Measurements from ENCODE around the gene GPR15. TPM values are rescaled to one million over a fixed set of nuclear protein-coding genes. Genes with fewer than 3 reads are reported as not detected.
A peak's percentile ranks its signal among the peaks of the same experiment; 100 is the strongest.

The GPR15 gene
- total RNA-seq, 1 donor, result not detected

- no peak for DNase-seq (ENCODE audit: low read depth)
- no peak overlapping the region for H3K4me3 ChIP-seq (ENCODE audit: low read depth, low read length)
- TF ChIP-seq CTCF (IDR thresholded peaks at IDR 0.05; ENCODE audit: insufficient read depth, low read length), result no peak
These were observed 36.6 kb downstream of the GPR15 start for GRCh38 chr3:98568402-98568801.

DNA sequence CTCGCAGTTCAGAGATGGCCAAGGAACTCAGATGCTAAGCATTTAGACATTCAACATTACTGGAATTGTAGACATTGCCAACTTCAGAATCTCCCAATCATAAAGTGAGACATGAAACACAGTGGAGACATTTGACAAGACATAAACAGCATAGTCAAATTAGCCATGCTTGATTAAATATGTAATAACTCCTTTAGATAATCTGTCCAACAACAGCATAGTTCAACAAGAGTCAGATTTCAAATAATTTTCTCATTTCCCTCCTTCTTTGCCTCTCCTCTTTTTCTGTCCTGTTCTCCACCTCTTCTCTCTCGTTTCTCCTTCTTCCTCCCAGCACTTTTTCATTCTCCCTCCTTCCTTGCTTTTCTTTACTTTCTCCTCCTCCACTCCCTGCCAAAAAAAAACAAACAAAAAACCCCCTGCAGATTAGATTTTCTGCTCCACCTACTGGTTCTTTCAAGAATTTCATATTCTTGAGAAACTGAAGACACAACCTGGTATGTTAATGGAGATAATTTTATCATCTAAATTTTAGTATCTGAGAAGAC lies 41.5 kb downstream of the GPR15 start:
- peak; percentile 48 for TF ChIP-seq CTCF (IDR thresholded peaks at IDR 0.05; ENCODE audit: insufficient read depth, low read length)
- peak; percentile 49 for DNase-seq (ENCODE audit: low read depth)
- H3K4me3 ChIP-seq (ENCODE audit: low read depth, low read length), result no peak overlapping the region

DNA sequence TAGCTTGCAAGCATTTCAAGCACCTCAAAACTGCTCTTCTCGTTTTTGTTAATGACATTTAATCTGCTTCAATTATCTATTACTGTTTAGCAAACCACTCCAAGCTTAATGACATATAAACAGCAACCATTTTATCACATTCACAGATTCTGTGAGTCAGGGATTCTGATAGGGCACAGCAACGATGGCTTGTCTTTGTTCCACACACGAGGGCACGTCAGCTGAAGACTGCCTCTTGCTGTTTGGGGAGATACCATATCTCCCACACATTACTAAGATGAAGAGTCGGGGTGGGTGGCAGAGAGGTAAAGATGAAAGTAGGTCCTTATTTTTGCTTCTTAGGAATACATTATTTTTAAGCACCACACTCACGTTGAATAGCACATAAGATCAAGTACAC lies 42.4 kb downstream of the GPR15 start:
- no peak for DNase-seq (ENCODE audit: low read depth)
- no peak overlapping the region for H3K4me3 ChIP-seq (ENCODE audit: low read depth, low read length)
- TF ChIP-seq CTCF (IDR thresholded peaks at IDR 0.05; ENCODE audit: insufficient read depth, low read length), result no peak

GRCh38 chr3:98577178-98577895 lies 45.6 kb downstream of the GPR15 start:
- DNase-seq (ENCODE audit: low read depth), result peak; percentile 15
- TF ChIP-seq CTCF (IDR thresholded peaks at IDR 0.05; ENCODE audit: insufficient read depth, low read length), result no peak
- H3K4me3 ChIP-seq (ENCODE audit: low read depth, low read length), result no peak overlapping the region

DNA sequence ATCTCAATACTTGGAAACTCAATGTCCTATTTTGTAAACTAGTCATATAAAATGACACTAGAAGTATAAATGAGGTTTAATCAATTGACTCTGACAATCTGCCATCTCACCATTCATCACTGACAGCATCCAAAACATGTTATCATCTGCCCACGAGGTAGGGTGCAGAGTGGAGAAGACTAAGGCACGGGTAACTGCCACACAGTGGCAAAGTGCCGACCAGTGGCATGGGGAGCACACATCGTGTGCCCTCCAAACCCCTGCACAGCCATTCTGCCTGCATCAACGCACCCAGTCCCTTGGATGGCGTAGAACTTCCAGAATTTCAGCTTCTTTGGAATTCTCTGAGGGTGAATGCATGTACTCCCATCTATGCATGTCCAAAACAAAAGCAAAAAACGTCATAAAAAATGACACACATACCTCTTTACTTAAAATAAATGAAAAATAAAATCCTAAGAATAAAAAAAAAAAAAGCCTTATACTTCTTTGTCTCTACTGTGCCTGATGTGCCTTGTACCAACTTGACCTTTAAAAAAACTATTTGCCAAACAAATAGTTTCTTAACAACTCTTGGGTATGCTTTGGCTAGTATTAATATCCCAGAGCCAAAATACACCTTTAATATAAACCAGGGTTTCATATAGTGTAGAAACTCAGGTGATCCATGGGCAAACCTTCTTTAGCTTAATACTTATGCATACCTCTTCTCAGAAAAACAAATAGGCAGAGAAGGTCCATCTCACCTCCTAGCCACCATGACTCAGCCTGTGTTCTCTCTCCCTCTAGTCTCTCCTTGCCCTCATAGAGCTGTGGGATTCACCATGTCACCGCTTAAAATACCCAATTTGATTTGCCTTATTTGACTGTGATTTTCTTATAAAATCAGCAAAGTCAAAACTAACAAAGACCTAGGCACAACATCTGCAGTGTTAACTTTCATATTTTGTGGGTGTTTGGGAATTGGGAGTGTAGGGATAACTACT lies 48.9 kb downstream of the GPR15 start:
- no peak overlapping the region for H3K4me3 ChIP-seq (ENCODE audit: low read depth, low read length)
- no peak for TF ChIP-seq CTCF (IDR thresholded peaks at IDR 0.05; ENCODE audit: insufficient read depth, low read length)
- no peak for DNase-seq (ENCODE audit: low read depth)

GRCh38 chr3:98581474-98581873 lies 49.7 kb downstream of the GPR15 start:
- no peak for DNase-seq (ENCODE audit: low read depth)
- no peak overlapping the region for H3K4me3 ChIP-seq (ENCODE audit: low read depth, low read length)
- TF ChIP-seq CTCF (IDR thresholded peaks at IDR 0.05; ENCODE audit: insufficient read depth, low read length), result no peak
